Glomerular visceral epithelial cell (primary cell): ENCODE measurements around the gene SNRPD3.
"Not testable (repeated sequence)": the region's sequence is repeated elsewhere in the genome, so short reads cannot be mapped to it uniquely, and the experiment has no call there.

Experiments
- DNase-seq: peaks from one replicate; pipeline ENCODE4 v3.0.0-alpha.2; 2016; ENCODE audit errors: extremely low spot score

SNRPD3 gene

GRCh38 chr22:24532075-24532474 lies 23.7 kb upstream of the SNRPD3 start:
- no peak for DNase-seq

GRCh38 chr22:24535348-24535747 lies 20.5 kb upstream of the SNRPD3 start:
- no peak for DNase-seq

- no peak for DNase-seq
Observed at GRCh38 chr22:24536089-24536488, 19.7 kb upstream of the SNRPD3 start.

- no peak for DNase-seq
Observed at GRCh38 chr22:24540470-24540869, 15.3 kb upstream of the SNRPD3 start.

- no peak for DNase-seq
Observed at GRCh38 chr22:24541681-24542515, 13.9 kb upstream of the SNRPD3 start.

GRCh38 chr22:24542641-24543040 lies 13.2 kb upstream of the SNRPD3 start:
- DNase-seq = no peak

- no peak for DNase-seq
Observed at GRCh38 chr22:24543185-24543601, 12.6 kb upstream of the SNRPD3 start.

- DNase-seq = no peak
Observed at GRCh38 chr22:24543679-24544243, 12.0 kb upstream of the SNRPD3 start.

GRCh38 chr22:24548812-24549211 lies 7.0 kb upstream of the SNRPD3 start:
- DNase-seq = no peak

GRCh38 chr22:24550028-24550901 lies 5.5 kb upstream of the SNRPD3 start:
- DNase-seq = no peak

GRCh38 chr22:24550902-24551435 lies 4.8 kb upstream of the SNRPD3 start:
- no peak for DNase-seq

- not testable (repeated sequence) for DNase-seq
Observed at GRCh38 chr22:24552503-24553286, 3.1 kb upstream of the SNRPD3 start.

- no peak for DNase-seq
Observed at GRCh38 chr22:24553597-24554312, 2.0 kb upstream of the SNRPD3 start.

- peak; percentile 33 for DNase-seq
Observed at GRCh38 chr22:24554313-24555164, 1.3 kb upstream of the SNRPD3 start, which contains the start of gene GUCD1. GUCD1 (minus strand) TSS chr22:24555138; CDS start chr22:24554991, 147 bp downstream.

- DNase-seq = no peak
Observed at GRCh38 chr22:24559471-24559870, 3.7 kb downstream of the SNRPD3 start.

GRCh38 chr22:24563246-24563645 lies 7.4 kb downstream of the SNRPD3 start:
- no peak for DNase-seq

- no peak for DNase-seq
Observed at GRCh38 chr22:24564376-24565058, 8.7 kb downstream of the SNRPD3 start.

GRCh38 chr22:24565077-24565476 lies 9.3 kb downstream of the SNRPD3 start:
- DNase-seq = no peak

GRCh38 chr22:24566899-24567511 lies 11.2 kb downstream of the SNRPD3 start:
- DNase-seq = no peak
